Right renal pelvis (tissue), 4 donors: ENCODE measurements around the gene RNF123. TPM values are rescaled to one million over a fixed set of nuclear protein-coding genes. Genes with fewer than 3 reads are reported as not detected.

Experiments used
- DNase-seq, 4 donors: peaks; one replicate each; pipeline ENCODE4 v3.0.0-alpha.2; 2013; ENCODE audit warnings: low read depth in 4 of 4, low spot score in 3 of 4, missing footprints in 1 of 4
- polyA plus RNA-seq, 4 donors: library from polyadenylated mRNA; unstranded; fragments of 120-200 nt; gene quantifications; one replicate each; pipeline ENCODE4 v1.2.1, GENCODE V29; 2013; ENCODE audit not compliant: insufficient read length in 4 of 4

The RNF123 gene
- polyA plus RNA-seq, 4 donors = 35.2 to 38.2 (median 36.8) TPM

DNA sequence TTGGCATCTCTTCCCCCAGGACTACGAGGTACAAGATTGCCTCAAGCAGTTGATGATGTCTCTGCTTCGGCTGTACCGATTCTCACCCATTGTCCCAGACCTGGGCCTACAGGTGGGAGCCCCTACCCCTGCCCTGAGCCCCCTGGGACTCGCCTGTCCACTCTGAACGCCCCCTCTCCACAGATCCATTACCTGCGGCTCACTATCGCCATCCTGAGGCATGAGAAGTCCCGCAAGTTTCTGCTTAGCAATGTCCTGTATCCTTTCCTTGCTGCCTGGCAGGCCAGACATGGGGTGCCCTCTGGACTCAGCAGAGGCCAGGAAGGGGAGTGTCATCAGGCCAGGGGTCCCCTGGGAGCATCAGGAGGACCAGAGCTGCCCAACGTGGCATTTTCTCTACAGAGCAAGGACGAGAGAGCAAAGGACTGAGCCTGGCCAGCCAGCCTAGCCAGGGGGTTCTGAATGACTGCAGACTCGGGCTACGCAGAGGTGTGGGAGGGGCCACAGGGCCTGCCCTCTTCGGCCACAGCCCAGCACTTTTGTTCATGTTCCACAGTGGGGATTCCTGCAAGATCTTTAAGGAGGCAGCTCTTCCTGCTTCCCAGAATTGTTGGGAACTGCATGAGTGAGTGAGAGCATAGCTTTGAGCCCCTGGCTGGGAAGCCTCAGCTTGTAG, 11.2 kb downstream of the RNF123 start:
- no peak for DNase-seq

DNA sequence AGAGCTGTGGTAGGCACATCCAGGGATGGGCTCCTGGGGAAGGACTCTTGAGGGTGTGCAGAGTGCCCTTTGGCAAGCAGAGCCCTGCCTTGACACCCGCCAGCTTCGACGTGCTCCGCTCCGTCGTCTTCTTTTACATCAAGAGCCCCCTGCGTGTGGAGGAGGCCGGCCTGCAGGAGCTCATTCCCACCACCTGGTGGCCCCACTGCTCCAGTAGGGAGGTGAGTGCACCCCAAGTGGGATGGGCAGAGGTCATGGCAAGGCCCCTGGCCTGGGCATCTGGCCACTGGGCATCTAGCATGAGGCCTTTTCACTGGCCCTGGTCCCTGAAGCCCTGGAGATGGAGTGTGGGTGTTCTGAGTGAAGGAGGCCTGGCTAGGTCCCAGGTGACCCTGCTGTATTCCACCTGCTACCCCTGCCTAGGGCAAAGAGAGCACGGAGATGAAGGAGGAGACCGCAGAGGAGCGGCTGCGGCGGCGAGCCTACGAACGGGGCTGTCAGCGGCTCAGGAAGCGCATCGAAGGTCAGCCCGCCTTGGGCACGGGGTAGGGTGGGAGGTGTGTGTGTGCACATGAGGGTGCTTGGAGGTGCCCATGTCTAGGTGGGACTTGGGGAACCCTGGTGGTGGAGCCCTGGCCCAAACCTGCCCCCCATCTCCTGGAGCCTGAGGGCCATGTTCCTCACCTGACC, 12.2 kb downstream of the RNF123 start:
- no peak for DNase-seq

DNA sequence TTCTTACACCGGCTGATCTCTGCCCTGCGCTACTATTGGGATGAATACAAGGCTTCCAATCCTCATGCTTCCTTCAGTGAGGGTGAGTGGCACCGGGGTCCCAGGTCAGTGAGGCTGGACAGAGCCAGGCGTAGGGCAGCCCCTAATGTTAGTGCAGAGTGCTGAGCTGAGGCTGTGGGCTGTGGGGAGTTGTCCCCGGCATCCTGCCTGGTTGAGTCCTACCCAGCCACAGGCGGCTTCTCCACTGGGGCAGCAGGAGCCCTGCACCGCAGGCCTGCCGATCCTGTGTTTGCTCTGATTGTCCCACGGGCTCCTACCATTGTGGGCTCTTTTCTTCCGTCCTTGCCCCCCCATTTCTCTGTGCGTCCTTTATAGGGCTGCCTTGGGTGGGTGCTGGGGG, 13.3 kb downstream of the RNF123 start:
- no peak for DNase-seq

DNA sequence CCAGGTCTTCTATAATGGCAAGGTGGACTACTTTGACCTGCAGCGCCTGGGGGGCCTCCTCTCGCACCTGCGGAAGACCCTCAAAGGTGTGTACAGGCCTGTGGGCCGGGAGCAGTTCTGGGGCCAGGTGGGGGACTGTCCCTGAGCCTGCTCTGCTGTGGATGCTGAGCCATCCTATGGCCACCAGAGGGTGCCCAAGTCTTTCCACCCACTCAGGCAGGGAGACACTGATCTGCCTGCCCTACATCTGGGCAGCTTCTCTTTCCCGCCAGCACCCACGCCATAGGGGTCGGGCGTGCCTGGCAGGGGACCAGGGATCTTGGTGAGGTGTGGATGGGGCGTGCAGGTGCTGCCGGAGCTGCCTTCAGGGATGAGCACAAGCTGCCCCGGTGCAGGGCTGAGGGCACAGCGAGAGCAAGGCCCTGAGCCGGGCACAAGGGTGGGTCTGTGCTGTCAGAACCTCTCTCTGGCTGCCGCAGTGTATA, 14.1 kb downstream of the RNF123 start:
- no peak for DNase-seq

DNA sequence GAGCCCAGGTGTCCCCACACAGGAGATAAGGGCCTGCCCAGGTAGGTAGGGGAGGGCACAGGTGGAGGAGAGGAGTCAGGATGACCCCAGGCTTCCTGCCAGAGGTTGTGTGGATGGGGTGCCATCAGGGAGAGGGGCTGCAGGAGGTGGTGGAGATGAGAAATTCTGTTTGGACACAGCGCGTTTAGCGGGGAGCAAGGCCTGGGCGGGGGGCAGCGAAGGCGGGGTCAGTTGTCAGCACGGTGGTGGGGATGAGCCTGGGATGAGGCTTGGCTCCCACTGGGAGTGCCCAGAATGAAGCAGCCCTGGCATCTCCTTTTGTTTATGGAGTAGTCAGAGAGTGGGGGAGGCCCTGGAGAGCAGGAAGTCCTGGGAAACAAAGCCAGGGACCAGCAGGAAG, 14.6 kb downstream of the RNF123 start:
- no peak for DNase-seq

DNA sequence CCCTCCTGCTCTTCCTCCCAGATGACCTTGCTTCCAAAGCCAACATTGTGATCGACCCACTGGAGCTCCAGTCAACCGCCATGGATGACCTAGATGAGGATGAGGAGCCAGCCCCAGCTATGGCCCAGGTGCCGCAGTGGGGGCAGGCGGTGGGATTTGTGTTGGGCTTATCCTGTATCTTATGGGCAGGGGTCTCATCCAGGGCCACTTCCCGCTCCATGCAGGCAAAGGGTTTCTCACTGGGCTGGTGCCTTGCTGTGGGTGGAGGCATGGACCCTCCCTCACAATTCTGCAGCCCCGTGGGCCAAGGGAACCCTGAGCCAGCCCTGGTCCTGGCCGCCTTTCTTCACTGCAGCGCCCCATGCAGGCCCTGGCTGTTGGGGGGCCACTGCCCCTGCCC, 15.3 kb downstream of the RNF123 start:
- DNase-seq = no peak

DNA sequence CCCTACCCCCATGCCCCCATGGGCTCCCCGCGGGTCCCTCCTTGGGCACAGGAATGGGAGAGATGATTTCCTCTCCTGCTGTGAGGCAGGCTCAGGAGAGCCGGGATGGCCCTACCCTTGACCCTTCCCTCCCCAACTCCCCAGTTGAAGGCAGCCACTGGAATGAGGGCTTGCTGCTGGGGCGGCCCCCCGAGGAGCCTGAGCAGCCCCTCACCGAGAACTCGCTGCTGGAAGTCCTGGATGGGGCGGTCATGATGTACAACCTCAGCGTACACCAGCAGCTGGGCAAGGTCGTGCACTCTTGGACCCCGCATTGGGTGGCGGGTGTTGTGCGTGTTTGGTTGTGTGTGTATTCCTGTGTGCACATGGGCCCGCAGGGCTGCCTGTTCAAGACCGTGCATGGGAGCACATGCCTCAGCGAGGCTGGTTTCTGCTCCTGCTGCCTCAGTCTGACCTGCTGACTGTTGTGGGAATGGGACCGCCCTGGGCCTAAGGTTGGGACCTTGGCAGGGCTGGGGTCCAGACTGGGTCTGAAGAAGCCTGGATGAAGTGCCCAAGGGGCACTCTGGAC, 16.1 kb downstream of the RNF123 start:
- DNase-seq = no peak

DNA sequence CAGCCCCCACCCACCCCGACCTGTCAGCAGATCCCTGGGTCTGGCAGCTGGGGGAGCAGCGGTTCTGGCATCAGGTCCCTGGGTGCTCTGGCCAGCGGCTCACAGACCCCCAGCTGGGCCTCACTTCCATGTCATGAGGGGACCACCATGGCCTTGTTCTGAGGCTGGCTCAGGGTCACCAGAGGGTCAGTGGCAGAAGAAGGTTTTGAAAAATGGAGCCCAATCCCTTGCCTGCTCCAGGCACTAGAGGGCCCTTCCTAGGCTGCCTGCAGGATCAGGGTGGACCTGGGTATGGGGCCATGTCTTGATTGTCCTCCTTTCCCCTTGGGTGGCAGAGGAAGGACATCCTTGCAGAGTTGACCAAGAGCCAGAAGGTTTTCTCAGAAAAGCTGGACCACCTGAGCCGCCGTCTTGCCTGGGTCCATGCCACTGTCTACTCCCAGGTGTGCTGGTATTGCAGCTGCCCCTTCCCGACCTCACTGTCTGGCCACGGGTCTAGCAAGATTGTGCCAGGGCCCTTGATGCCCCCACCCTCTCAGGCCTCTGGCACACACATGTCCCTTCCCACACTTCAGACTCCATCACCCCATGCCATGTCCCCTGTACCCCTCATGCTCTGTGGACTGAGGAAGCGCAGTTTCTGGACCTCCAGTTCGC, 17.2 kb downstream of the RNF123 start:
- DNase-seq = no peak

DNA sequence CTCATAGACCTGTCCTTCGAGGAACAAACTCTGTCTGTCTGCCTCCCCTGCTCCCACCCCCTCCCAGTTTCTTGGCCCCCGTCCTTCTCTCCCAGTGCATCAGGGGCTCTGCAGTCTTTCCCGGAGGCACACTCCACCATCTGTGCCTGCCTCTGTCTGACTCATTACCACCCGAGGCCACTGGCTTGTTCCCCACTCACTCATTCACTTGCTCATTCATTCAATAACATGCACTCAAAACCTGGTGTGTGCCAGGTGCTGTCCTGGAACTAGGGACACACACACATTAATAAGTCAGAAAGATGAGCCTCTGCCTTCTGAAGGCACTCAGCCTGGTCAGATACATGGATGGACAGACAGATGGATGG, 17.7 kb downstream of the RNF123 start:
- DNase-seq = no peak

DNA sequence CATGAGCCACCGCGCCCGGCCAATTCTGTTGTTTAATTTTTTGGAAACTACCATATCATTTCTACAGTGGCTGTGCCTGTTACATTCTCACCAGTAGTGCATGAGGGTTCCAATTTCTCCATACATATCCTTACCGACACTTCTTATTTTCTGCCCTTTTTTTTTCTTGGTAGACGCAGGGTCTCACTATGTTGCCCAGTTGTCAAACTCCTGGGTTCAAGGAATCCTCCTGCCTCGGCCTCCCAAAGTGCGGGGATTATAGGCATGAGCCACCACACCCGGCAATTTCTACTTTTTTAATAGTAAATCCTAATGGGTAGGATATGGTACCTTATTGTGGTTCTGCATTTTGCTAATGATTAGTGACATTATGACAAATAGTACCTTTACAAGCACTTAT, 20.5 kb downstream of the RNF123 start:
- DNase-seq = no peak

DNA sequence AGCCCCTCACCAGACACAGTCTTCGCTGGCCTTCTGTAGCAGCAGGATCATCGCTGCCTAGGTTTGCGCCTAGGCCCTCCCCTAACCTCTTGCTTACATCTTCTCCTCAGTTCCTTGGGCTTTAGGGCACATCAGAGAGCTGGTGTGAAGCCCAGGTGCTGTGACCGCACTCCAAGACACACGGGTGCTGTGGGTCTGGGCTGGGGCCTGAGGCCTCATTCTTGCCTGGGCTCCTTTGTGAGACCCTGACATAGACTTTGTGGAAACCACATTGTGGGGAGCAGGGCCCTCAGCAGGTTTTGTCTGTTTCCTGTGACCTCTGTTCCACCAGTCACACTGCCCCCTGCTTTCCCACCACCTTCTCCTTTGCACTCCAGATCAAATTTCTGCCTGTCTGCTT, 22.1 kb downstream of the RNF123 start:
- DNase-seq = no peak

DNA sequence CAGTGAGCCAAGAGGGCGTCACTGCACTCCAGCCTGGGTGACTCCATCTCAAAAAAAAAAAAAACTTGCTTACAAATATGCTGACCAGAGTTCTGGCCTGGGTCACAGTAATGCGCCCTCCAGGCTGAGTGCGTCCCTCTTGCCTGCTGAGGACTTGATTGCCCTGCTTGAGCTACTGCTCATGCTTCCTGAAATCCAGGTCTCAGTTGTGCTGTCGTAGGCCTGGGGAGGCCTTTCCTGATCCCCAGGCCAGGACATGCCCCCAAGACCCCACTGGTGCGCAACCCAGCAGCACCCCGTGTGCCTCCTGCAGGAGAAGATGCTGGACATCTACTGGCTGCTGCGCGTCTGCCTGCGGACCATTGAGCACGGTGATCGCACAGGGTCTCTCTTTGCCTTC, 22.8 kb downstream of the RNF123 start:
- no peak for DNase-seq

DNA sequence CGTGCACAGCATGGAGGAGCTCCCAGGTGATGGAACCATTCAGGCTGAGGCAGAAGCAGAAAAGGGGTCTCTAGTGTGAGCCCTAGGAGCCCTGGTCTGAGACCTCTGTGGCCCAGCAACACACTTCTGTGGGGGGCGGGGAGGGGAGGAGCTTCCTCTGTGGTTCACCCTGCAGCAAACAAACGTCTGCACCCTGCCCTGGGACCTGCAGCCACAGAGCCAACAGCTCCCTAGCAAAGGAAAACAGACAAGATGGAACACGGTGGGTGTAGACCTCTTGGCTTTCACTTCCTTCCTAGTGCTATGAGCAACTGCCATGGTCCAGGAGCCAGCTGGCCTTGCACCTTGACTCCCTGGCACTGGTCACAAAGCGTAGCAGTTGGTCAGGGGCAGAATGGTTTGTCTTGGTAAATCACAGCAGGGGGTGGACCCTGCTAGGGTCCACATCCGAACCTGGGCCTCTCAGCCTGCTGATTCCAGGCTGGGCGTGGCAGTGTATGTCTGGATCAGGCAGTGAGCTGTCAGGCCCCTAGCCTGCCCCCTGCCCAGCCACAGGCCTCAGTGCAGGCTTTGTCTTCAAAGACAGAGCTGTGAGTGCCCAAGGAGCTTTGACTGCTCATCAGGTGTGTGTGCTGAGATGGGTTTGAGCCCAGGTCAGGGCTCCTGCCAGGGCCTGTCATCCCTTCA, 23.4 kb downstream of the RNF123 start:
- DNase-seq = no peak

DNA sequence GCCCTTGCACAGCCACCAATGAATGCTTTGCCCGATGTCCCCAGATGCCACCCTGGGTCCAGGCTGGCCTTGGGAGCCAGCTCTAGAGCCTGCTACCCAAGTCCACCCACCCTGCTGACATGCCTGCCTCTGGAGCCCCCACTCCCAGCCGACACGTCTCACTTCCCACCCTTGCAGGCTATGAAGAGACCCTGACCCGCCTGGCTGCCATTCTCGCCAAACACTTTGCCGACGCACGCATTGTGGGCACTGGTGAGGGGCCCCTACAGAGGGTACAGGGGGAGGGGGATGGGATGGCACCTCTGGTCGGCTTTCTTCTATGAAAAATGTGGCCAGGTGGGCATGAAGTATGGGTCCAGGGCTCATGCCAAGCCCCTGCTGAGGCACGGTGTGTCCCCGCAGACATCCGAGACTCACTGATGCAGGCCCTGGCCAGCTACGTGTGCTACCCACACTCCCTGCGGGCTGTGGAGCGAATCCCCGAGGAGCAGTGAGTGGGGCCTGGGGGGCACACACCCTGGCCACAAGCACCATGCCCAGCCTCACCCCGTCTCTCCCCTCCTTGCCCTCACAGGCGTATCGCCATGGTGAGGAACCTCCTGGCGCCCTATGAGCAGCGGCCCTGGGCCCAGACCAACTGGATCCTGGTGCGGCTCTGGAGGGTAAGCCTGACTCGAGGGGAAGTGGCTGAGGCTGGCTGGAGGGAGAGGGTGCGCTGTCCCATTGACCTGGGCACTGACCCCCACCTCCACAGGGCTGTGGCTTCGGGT, 24.2 kb downstream of the RNF123 start:
- DNase-seq = no peak

DNA sequence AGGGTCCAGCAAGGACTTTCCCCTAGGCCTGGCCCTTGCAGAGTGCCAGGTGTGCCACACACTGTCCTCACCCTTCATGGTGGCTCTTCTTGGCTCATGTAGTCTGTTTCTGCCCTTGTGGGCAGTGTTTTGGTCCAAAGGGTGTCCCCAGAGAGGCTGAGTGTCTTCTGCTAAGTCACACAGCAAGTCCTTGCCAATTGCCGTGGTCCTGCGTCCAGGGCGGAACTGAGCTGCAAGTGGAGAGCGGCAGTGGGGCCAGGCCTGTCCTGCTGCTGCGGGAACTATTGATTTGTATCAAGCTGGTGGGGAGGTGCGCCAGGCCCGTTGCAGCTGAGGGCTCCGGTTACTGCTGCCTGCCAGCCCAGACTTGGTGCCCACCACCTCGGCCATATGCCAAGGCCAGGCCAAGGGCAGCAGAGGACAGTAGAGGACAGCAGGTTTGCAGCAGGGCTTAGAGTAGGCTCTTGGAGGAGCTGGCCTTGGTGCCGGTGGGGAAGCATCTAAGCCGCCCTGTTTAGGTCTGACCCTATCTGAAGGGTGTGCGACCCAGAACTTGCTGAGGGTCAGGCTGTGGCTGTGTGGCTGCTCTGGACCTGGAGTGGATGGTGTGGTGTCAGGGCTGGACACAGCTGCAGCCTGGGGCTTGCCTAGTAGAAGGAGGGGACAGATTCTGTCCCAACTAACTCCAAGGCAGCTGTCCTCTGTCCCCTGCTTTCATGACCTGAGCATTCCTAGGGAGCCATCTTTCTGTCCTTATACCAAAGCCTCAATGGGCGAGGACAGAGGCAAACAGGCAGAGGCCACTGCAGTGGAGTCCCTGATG, 25.6 kb downstream of the RNF123 start:
- DNase-seq = no peak

DNA sequence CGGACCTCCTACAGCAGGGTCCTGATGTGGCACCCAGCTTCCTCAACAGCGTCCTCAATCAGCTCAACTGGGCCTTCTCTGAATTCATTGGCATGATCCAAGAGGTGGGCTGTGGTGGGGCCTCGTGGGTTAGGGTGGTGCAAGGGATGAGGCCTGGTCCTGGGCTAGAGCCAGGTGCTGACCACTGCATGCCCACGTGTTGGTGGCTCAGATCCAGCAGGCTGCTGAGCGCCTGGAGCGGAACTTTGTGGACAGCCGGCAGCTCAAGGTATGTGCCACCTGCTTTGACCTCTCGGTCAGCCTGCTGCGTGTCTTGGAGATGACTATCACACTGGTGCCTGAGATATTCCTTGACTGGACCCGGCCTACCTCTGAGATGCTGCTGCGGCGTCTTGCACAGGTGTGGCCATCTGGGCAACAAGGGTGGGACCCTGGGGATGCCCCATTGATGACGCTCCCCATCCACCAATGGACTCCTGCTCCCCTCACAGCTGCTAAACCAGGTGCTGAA, 26.3 kb downstream of the RNF123 start:
- DNase-seq = no peak

DNA sequence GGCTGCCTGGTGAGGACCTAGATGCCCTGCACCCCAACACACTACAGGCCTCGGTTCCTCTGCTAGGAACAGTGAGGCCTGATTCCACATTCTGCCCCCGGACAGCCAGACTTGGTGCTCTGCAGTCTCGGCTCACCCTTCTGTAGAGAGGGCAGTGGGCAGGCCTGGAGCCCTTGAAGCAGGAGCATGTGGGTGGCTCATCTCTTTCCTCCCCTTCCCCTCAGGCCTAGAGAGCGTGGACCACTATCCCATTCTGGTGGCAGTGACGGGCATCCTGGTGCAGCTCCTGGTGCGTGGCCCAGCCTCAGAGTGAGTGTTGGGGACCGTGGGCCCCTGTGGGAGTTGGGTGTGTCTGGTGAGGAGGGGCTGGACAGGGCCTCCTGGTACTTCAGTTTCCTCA, 26.8 kb downstream of the RNF123 start:
- DNase-seq = no peak

DNA sequence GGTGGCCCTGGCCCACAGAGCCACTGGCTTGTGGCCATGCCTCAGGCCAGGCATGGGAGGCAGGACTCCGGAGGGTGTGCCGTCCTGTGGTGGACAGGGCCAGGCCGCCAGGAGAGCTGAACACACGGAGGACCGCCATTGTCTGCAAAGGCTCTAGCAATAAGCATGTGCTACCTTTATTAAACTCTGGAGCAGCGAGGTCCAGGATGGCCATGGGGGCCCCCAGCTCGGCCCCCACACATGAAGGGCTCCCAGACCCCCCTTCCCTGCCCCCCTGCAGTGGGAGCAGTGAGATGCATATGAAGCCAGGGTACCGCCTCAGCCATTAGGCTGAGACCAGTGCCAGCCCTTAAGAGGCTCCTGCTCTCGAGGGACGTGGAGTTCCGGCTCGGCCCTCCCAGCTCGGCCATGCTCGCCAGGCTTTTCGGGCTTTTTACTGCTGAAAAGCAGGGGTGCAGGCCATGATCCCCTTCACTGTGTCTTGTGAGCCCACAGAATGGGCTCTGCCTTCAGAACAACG, 27.4 kb downstream of the RNF123 start:
- no peak for DNase-seq
